Measurements from ENCODE around the gene PTGS1. TPM values are rescaled to one million over a fixed set of nuclear protein-coding genes. Genes with fewer than 3 reads are reported as not detected.
"Not testable (repeated sequence)": the region's sequence is repeated elsewhere in the genome, so short reads cannot be mapped to it uniquely, and the experiment has no call there.

The PTGS1 gene
- total RNA-seq (2014; rRNA removed; shearing (Covaris generic)): not detected in 2 replicates

GRCh38 chr9:122370869-122371755 lies at the start of gene PTGS1:
TSS of gene PTGS1 (plus strand) at chr9:122371024. CDS start at chr9:122371085, 61 bp downstream.
- in situ Hi-C loops (cut with HindIII; ENCODE audit: low sequenced_read_pairs): no loop called here
- no peak for DNase-seq (ENCODE audit: low spot score)

- no peak for DNase-seq (ENCODE audit: low spot score)
- in situ Hi-C loops (cut with HindIII; ENCODE audit: low sequenced_read_pairs): no loop called here
Measured at GRCh38 chr9:122322553-122322952, 48.3 kb upstream of the PTGS1 start.

GRCh38 chr9:122324665-122325064 lies 46.2 kb upstream of the PTGS1 start:
- DNase-seq (ENCODE audit: low spot score); in situ Hi-C loops (cut with HindIII; ENCODE audit: low sequenced_read_pairs): not testable (repeated sequence)

GRCh38 chr9:122325124-122325523 lies 45.7 kb upstream of the PTGS1 start:
- DNase-seq (ENCODE audit: low spot score): no peak
- in situ Hi-C loops (cut with HindIII; ENCODE audit: low sequenced_read_pairs): no loop called here

GRCh38 chr9:122327175-122327574 lies 43.6 kb upstream of the PTGS1 start:
- in situ Hi-C loops (cut with HindIII; ENCODE audit: low sequenced_read_pairs): no loop called here
- no peak for DNase-seq (ENCODE audit: low spot score)

- in situ Hi-C loops (cut with HindIII; ENCODE audit: low sequenced_read_pairs): no loop called here
Measured at GRCh38 chr9:122329597-122329996, 41.2 kb upstream of the PTGS1 start.

GRCh38 chr9:122330466-122330865 lies 40.4 kb upstream of the PTGS1 start:
- DNase-seq (ENCODE audit: low spot score); in situ Hi-C loops (cut with HindIII; ENCODE audit: low sequenced_read_pairs): not testable (repeated sequence)

More at GRCh38 chr9:122329597-122329996, 41.2 kb upstream of the PTGS1 start:
- DNase-seq (ENCODE audit: low spot score): no peak

GRCh38 chr9:122331523-122331927 lies 39.3 kb upstream of the PTGS1 start:
- in situ Hi-C loops (cut with HindIII; ENCODE audit: low sequenced_read_pairs): no loop called here
- DNase-seq (ENCODE audit: low spot score): no peak

GRCh38 chr9:122332083-122332482 lies 38.7 kb upstream of the PTGS1 start:
- in situ Hi-C loops (cut with HindIII; ENCODE audit: low sequenced_read_pairs): no loop called here

GRCh38 chr9:122332644-122333043 lies 38.2 kb upstream of the PTGS1 start:
- no peak for DNase-seq (ENCODE audit: low spot score)
- in situ Hi-C loops (cut with HindIII; ENCODE audit: low sequenced_read_pairs): no loop called here

More at GRCh38 chr9:122332083-122332482, 38.7 kb upstream of the PTGS1 start:
- DNase-seq (ENCODE audit: low spot score): no peak

GRCh38 chr9:122333169-122333808 lies 37.5 kb upstream of the PTGS1 start:
- in situ Hi-C loops (cut with HindIII; ENCODE audit: low sequenced_read_pairs): no loop called here
- no peak for DNase-seq (ENCODE audit: low spot score)

- no peak for DNase-seq (ENCODE audit: low spot score)
- in situ Hi-C loops (cut with HindIII; ENCODE audit: low sequenced_read_pairs): no loop called here
Measured at GRCh38 chr9:122334916-122335315, 35.9 kb upstream of the PTGS1 start.

- in situ Hi-C loops (cut with HindIII; ENCODE audit: low sequenced_read_pairs): no loop called here
- no peak for DNase-seq (ENCODE audit: low spot score)
Measured at GRCh38 chr9:122336189-122336588, 34.6 kb upstream of the PTGS1 start.

- no peak for DNase-seq (ENCODE audit: low spot score)
- in situ Hi-C loops (cut with HindIII; ENCODE audit: low sequenced_read_pairs): no loop called here
Measured at GRCh38 chr9:122336866-122337555, 33.8 kb upstream of the PTGS1 start.

GRCh38 chr9:122337556-122337929 lies 33.3 kb upstream of the PTGS1 start:
- in situ Hi-C loops (cut with HindIII; ENCODE audit: low sequenced_read_pairs): no loop called here
- DNase-seq (ENCODE audit: low spot score): no peak

GRCh38 chr9:122338536-122338935 lies 32.3 kb upstream of the PTGS1 start:
- no peak for DNase-seq (ENCODE audit: low spot score)
- in situ Hi-C loops (cut with HindIII; ENCODE audit: low sequenced_read_pairs): no loop called here

GRCh38 chr9:122338994-122339393 lies 31.8 kb upstream of the PTGS1 start:
- in situ Hi-C loops (cut with HindIII; ENCODE audit: low sequenced_read_pairs): no loop called here
- no peak for DNase-seq (ENCODE audit: low spot score)

- DNase-seq (ENCODE audit: low spot score): no peak
- in situ Hi-C loops (cut with HindIII; ENCODE audit: low sequenced_read_pairs): no loop called here
Measured at GRCh38 chr9:122339579-122339978, 31.2 kb upstream of the PTGS1 start.

GRCh38 chr9:122340161-122340560 lies 30.7 kb upstream of the PTGS1 start:
- in situ Hi-C loops (cut with HindIII; ENCODE audit: low sequenced_read_pairs): no loop called here
- DNase-seq (ENCODE audit: low spot score): peak; percentile 36
